Smooth muscle cell (in vitro differentiated cells): ENCODE data around the gene CLSTN2. TPM values are rescaled to one million over a fixed set of nuclear protein-coding genes. Genes with fewer than 3 reads are reported as not detected.

Experiments used
- DNase-seq: peaks from one replicate; lab custom pipeline; 2025; ENCODE audit not compliant: unreplicated experiment; lab: John Stamatoyannopoulos, UW
- H2AFZ ChIP-seq: fragments of 200-600 bp; sonication (generic); 2 replicates; pipeline ENCODE4 v1.6.0; 2016; ENCODE audit warnings: antibody characterized with exemption, low read depth, mild to moderate bottlenecking
- H3F3A ChIP-seq: fragments of 200-600 bp; sonication (generic); 2 replicates; pipeline ENCODE4 v1.6.0; 2017; ENCODE audit warnings: antibody characterized with exemption, low read depth
- H3K27ac ChIP-seq: fragments of 200-600 bp; sonication (generic); 2 replicates; pipeline ENCODE4 v1.5.1; 2016; ENCODE audit warnings: low read depth, mild to moderate bottlenecking
- H3K27me3 ChIP-seq: fragments of 200-600 bp; sonication (generic); 2 replicates; pipeline ENCODE4 v1.6.1; 2016; ENCODE audit warnings: low read depth, mild to moderate bottlenecking
- H3K36me3 ChIP-seq: fragments of 200-600 bp; sonication (generic); 2 replicates; pipeline ENCODE4 v1.5.1; 2016; ENCODE audit warnings: low read depth
- H3K4me1 ChIP-seq: fragments of 200-600 bp; sonication (generic); 2 replicates; pipeline ENCODE4 v1.5.1; 2016; ENCODE audit warnings: low read depth
- H3K4me2 ChIP-seq: fragments of 200-600 bp; sonication (generic); 2 replicates; pipeline ENCODE4 v1.6.0; 2016; ENCODE audit warnings: mild to moderate bottlenecking
- H3K4me3 ChIP-seq: fragments of 200-600 bp; sonication (generic); 2 replicates; pipeline ENCODE4 v1.5.1; 2016; ENCODE audit warnings: mild to moderate bottlenecking
- H3K79me2 ChIP-seq: fragments of 200-600 bp; sonication (generic); 2 replicates; pipeline ENCODE4 v1.6.0; 2016; ENCODE audit warnings: low read depth, mild to moderate bottlenecking
- H3K9ac ChIP-seq: fragments of 200-600 bp; sonication (generic); 2 replicates; pipeline ENCODE4 v1.6.0; 2016; ENCODE audit warnings: low read depth
- H3K9me3 ChIP-seq: fragments of 200-600 bp; sonication (generic); replicated peaks from 2 replicates; pipeline ENCODE4 v1.5.1; 2016; ENCODE audit warnings: low read depth
- H4K20me1 ChIP-seq: fragments of 200-600 bp; sonication (generic); 2 replicates; pipeline ENCODE4 v1.6.0; 2016; ENCODE audit warnings: low read depth
- WGBS: methylation state at CpG from one replicate; pipeline ENCODE4 v1.1.7; 2016; ENCODE audit warnings: low lambda C conversion rate; 5-methylcytosine and 5-hydroxymethylcytosine counted together
- polyA plus RNA-seq: library from polyadenylated mRNA; unstranded; fragments of >200 nt; fragmentation: Nextera tagmentation; extraction: Ambion mirVana; gene quantifications from 2 replicates; pipeline ENCODE4 v1.2.1, GENCODE V29; 2016
- total RNA-seq: library from RNA; depleted of rRNA; stranded (reverse); fragments of >200 nt; gene quantifications from 2 replicates; pipeline ENCODE4 v1.2.3, GENCODE V29; 2014
- TF ChIP-seq, protein P1 (sequence below): fragments of 200-600 bp; sonication (generic); IDR thresholded peaks from 2 replicates; pipeline ENCODE4 v1.5.1; 2017; ENCODE audit warnings: borderline replicate concordance, mild to moderate bottlenecking, antibody characterized with exemption; ENCODE audit not compliant: insufficient read depth, poor library complexity, severe bottlenecking

CLSTN2 gene
- total and polyA plus RNA-seq, 2 experiments from 2014 or later = 0.91 to 1.5 TPM

DNA sequence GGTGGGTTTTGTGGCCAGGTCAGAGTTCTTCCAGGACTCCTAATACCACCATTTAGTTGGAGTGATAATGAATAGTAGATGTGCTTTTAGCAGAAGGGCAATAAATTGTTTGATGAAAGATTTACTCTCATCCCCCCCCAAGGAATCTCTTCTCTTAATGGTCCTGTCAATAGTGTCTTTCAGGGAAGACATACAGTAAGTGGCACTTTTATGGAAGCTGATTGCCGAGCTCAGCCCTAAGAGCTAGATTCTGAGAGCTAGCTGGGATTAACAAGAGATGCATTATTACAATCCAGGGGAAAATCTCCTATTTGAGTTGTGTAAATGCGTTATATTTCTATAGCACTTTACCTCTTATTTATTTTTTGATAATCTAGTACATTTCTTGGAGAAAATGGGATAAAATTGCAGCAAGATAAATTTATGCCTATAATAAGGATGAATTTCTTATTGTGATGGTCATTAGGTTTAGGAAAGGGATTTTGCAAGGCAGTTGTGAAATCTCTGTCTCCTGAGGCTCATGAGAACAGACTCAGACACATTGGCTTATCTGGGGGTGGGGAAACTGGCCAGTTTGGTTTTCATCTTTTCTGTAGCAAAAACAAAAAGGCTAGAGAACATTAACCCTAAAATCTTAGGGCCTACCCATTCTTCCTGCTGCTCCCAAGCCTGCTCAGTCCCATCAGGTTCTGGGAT lies 41.6 kb upstream of the CLSTN2 start:
- no peaks in the 10 kb centered on the region for H4K20me1 ChIP-seq
- H3K79me2 ChIP-seq = no peaks in the 10 kb centered on the region
- no peak overlapping the region for H3K4me2 ChIP-seq
- H3K4me3 ChIP-seq = no peak overlapping the region
- no peaks in the 10 kb centered on the region for H3F3A ChIP-seq
- TF ChIP-seq, protein P1, sequence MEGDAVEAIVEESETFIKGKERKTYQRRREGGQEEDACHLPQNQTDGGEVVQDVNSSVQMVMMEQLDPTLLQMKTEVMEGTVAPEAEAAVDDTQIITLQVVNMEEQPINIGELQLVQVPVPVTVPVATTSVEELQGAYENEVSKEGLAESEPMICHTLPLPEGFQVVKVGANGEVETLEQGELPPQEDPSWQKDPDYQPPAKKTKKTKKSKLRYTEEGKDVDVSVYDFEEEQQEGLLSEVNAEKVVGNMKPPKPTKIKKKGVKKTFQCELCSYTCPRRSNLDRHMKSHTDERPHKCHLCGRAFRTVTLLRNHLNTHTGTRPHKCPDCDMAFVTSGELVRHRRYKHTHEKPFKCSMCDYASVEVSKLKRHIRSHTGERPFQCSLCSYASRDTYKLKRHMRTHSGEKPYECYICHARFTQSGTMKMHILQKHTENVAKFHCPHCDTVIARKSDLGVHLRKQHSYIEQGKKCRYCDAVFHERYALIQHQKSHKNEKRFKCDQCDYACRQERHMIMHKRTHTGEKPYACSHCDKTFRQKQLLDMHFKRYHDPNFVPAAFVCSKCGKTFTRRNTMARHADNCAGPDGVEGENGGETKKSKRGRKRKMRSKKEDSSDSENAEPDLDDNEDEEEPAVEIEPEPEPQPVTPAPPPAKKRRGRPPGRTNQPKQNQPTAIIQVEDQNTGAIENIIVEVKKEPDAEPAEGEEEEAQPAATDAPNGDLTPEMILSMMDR = no peak
- H3K4me1 ChIP-seq = no peaks in the 10 kb centered on the region
- no peak for DNase-seq
- no peak overlapping the region for H3K27ac ChIP-seq
- H2AFZ ChIP-seq = no peak overlapping the region
- H3K27me3 ChIP-seq = no peaks in the 10 kb centered on the region
- no peak overlapping the region for H3K9ac ChIP-seq
- 26% methylated on average over 2 of the region's 2 CpGs for WGBS
- no peaks in the 10 kb centered on the region for H3K9me3 ChIP-seq
- H3K36me3 ChIP-seq = no peaks in the 10 kb centered on the region

DNA sequence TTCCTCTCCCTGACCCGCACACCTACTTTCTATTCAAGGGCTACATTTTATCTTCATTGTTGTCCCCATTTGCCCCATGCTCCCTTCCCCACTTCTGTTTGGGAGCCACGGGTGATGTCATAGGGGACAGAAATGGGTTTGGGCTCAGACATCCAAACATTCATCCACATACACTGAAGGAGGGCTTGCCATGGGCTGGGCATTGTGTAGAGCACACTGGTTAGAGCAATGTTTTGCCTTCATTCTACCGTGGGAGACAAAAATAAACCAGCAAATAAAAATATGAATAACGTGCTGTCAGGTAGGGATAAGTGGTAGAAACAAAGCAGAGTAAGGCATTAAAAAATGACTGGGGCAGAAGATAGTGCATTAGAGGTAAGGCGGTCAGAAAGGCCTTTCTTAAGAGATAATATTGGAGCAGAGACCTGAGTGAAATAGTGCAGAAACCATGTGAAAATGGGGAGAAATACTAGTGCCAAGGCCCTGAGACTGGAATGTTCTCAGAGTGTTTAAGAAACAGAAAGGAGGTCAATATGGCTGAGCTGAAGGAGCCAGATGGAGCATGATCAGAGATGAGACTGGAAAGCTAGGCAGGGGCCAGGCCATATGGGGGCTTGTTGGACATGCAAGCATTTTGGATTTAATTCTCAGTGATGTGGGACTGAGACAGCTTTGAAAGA lies 40.9 kb upstream of the CLSTN2 start:
- Histone ChIP-seq H2AFZ (no peak overlapping the region), H3K4me3 (no peak overlapping the region), H3F3A (no peaks in the 10 kb centered on the region), H3K4me1 (no peaks in the 10 kb centered on the region), H4K20me1 (no peaks in the 10 kb centered on the region), H3K27ac (no peak overlapping the region), H3K9me3 (no peaks in the 10 kb centered on the region), H3K27me3 (no peaks in the 10 kb centered on the region), H3K4me2 (no peak overlapping the region), H3K9ac (no peak overlapping the region), H3K79me2 (no peaks in the 10 kb centered on the region), H3K36me3 (no peaks in the 10 kb centered on the region)
- no peak for DNase-seq
- 88% methylated on average over 5 of the region's 5 CpGs for WGBS
- TF ChIP-seq, protein P1 = no peak

DNA sequence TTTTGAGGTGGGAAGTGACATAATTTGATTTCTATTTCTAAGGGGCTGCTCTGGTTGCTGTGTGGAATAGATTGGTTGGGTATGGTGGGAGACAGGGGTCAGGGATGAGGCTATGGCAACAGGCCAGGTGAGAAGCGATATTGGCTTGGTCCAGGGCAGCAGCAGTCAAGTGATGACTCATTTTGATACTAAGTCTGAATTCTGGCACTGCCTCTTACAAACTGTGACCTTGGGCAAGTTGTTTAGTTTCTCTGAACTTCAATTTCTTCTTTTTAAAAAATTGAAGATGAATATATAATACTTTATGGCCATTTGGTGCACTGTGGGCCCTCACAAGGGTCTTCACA lies 40.4 kb upstream of the CLSTN2 start:
- Histone ChIP-seq H3K36me3 (no peaks in the 10 kb centered on the region), H4K20me1 (no peaks in the 10 kb centered on the region), H3K4me1 (no peaks in the 10 kb centered on the region), H3K79me2 (no peaks in the 10 kb centered on the region), H3K4me2 (no peak overlapping the region), H3K9me3 (no peaks in the 10 kb centered on the region), H3F3A (no peaks in the 10 kb centered on the region), H3K9ac (no peak overlapping the region), H3K4me3 (no peak overlapping the region), H3K27me3 (no peaks in the 10 kb centered on the region), H3K27ac (no peak overlapping the region), H2AFZ (no peak overlapping the region)
- WGBS = 83% methylated on average over 1 of the region's 1 CpG
- DNase-seq = no peak
- TF ChIP-seq, protein P1 = no peak
